Spleen (tissue), 13 donors: ENCODE measurements around the gene WDR4. TPM values are rescaled to one million over a fixed set of nuclear protein-coding genes. Genes with fewer than 3 reads are reported as not detected.
"Not testable (repeated sequence)": the region's sequence is repeated elsewhere in the genome, so short reads cannot be mapped to it uniquely, and the experiment has no call there.

Source experiments
- DNase-seq: peaks from one replicate; pipeline ENCODE4 v3.0.0-alpha.2; 2020
- H3K27ac ChIP-seq, 8 donors: fragments of 200-600 bp; sonication (generic) in 7 of 8; 1 replicate in 4 of 8; 2 replicates in 4 of 8; pipeline versions ENCODE4 v1.5.0 to v1.8.0; 2016 to 2021; ENCODE audit warnings: inconsistent platforms in 4 of 8, mild to moderate bottlenecking in 4 of 8, moderate library complexity in 1 of 8
- H3K27me3 ChIP-seq, 7 donors: fragments of 200-600 bp; sonication (generic) in 6 of 7; replicated peaks in 1 of 7; 1 replicate in 4 of 7; 2 replicates in 3 of 7; pipeline versions ENCODE4 v1.5.0 to v1.8.0; 2016 to 2021; ENCODE audit warnings: inconsistent platforms in 3 of 7, mild to moderate bottlenecking in 1 of 7
- H3K36me3 ChIP-seq, 6 donors: fragments of 200-600 bp; sonication (generic) in 5 of 6; 1 replicate in 4 of 6; 2 replicates in 2 of 6; pipeline versions ENCODE4 v1.5.0 to v1.8.0; 2016 to 2021; ENCODE audit warnings: inconsistent platforms in 2 of 6
- H3K4me1 ChIP-seq, 6 donors: fragments of 200-600 bp; sonication (generic) in 5 of 6; 1 replicate in 3 of 6; 2 replicates in 3 of 6; pipeline versions ENCODE4 v1.5.0 to v1.8.0; 2016 to 2021; ENCODE audit warnings: inconsistent platforms in 3 of 6
- H3K4me3 ChIP-seq, 8 donors: fragments of 200-600 bp; sonication (generic) in 7 of 8; 1 replicate in 4 of 8; 2 replicates in 4 of 8; pipeline versions ENCODE4 v1.5.0 to v1.8.0; 2016 to 2021; ENCODE audit warnings: inconsistent platforms in 4 of 8, mild to moderate bottlenecking in 4 of 8, moderate library complexity in 2 of 8
- H3K9me3 ChIP-seq, 8 donors: fragments of 200-600 bp; sonication (generic) in 7 of 8; 1 replicate in 4 of 8; 2 replicates in 4 of 8; pipeline versions ENCODE4 v1.5.0 to v1.8.0; 2016 to 2021; ENCODE audit warnings: inconsistent platforms in 4 of 8
- POLR2A ChIP-seq, 3 donors: fragments of 450-650 bp; IDR thresholded peaks; one replicate each; pipeline ENCODE4 v1.5.1; 2017; ENCODE audit warnings: antibody characterized with exemption in 3 of 3, mild to moderate bottlenecking in 1 of 3
- POLR2AphosphoS5 ChIP-seq, 3 donors: sonication (generic); formaldehyde crosslinking; IDR thresholded peaks; one replicate each; pipeline ENCODE4 v1.5.1; 2017; ENCODE audit warnings: antibody characterized with exemption in 3 of 3
- WGBS, 5 donors: extraction: QIAGEN DNeasy Blood & Tissue Kit in 3 of 5; methylation state at CpG; one replicate each; pipeline versions ENCODE4 v1.1.5 to v1.1.7; 2013 to 2018; 5-methylcytosine and 5-hydroxymethylcytosine counted together
- intact Hi-C: fragments of 100-400 bp; cut with DNase I; formaldehyde crosslinking; loops from one replicate; pipeline ENCODE4 v1.15.0; 2023; ENCODE audit warnings: low total_unique reads
- long read RNA-seq, 2 donors: transcript quantifications; one replicate each; lab custom pipeline, GENCODE V29; 2026
- polyA plus RNA-seq, 3 donors: library from polyadenylated mRNA; stranded (reverse); fragments of 200-250 nt; gene quantifications; one replicate each; pipeline ENCODE4 v1.2.1, GENCODE V29; 2013
- total RNA-seq, 7 donors: library from RNA; depleted of rRNA in 3 of 7; stranded (reverse); fragments of >200 nt in 3 of 7; fragmentation: NEBNext Ultra II Directional in 4 of 7; extraction: Animal tissue kit (Norgen Biotek cat#: 25700) in 4 of 7; gene quantifications; one replicate each; pipeline versions ENCODE4 v1.1.0 to v1.2.1, GENCODE V29; 2016 to 2021
- TF ChIP-seq, protein P1 (sequence below), 11 experiments: fragments of 200-600 bp in 7 of 11; fragments of 450-650 bp in 4 of 11; sonication (generic) in 4 of 11; IDR thresholded peaks in 8 of 11; conservative IDR thresholded peaks in 3 of 11; 1 replicate in 7 of 11; 2 replicates in 4 of 11; pipeline versions ENCODE4 v1.4.0 to v1.8.0; 2016 to 2021; ENCODE audit warnings: antibody characterized with exemption in 11 of 11, inconsistent platforms in 4 of 11, mild to moderate bottlenecking in 1 of 11
- donor health status: healthy with polysubstance abuse.
- donor health status: DM: no; HTN: no; CAD: no; lungs with moderate emphysema.
- donor health status: DM: no; HTN: no; CAD: no.
- donor health status: Bipolar disorder and iron deficiency.
- donor health status: healthy.
- donor health status: DM: no; HTN: no; CAD: no.
- donor health status: DM: yes; HTN: yes; CAD: no.

Gene WDR4, protein sequence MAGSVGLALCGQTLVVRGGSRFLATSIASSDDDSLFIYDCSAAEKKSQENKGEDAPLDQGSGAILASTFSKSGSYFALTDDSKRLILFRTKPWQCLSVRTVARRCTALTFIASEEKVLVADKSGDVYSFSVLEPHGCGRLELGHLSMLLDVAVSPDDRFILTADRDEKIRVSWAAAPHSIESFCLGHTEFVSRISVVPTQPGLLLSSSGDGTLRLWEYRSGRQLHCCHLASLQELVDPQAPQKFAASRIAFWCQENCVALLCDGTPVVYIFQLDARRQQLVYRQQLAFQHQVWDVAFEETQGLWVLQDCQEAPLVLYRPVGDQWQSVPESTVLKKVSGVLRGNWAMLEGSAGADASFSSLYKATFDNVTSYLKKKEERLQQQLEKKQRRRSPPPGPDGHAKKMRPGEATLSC
- 10 to 100 TPM; 11.2 to 31.3 (median 20.7) TPM for total RNA-seq
- 10 to 100 TPM in 2 of 3 donors, 1 to 10 TPM in 1; 6.1 to 17.4 (median 11.6) TPM for polyA plus RNA-seq
- long read RNA-seq, donor 1, partial matches to known transcripts: 20 of 53 reads
- long read RNA-seq, donor 1, other reads (novel, unspliced or antisense): 33 of 53 reads
- long read RNA-seq, donor 2, partial matches to known transcripts: 0 of 1 reads
- long read RNA-seq, donor 2, other reads (novel, unspliced or antisense): 0 of 1 reads

- peak within 1 kb of the TSS; percentile 70 to 91 (median 86) for H3K27ac ChIP-seq
- intact Hi-C loops: no loop called here
- H3K4me3 ChIP-seq: peak within 1 kb of the TSS; percentile 99 to 100 (median 100)
- H3K9me3 ChIP-seq: no peaks in the 10 kb centered on the region
- TF ChIP-seq, protein P1, sequence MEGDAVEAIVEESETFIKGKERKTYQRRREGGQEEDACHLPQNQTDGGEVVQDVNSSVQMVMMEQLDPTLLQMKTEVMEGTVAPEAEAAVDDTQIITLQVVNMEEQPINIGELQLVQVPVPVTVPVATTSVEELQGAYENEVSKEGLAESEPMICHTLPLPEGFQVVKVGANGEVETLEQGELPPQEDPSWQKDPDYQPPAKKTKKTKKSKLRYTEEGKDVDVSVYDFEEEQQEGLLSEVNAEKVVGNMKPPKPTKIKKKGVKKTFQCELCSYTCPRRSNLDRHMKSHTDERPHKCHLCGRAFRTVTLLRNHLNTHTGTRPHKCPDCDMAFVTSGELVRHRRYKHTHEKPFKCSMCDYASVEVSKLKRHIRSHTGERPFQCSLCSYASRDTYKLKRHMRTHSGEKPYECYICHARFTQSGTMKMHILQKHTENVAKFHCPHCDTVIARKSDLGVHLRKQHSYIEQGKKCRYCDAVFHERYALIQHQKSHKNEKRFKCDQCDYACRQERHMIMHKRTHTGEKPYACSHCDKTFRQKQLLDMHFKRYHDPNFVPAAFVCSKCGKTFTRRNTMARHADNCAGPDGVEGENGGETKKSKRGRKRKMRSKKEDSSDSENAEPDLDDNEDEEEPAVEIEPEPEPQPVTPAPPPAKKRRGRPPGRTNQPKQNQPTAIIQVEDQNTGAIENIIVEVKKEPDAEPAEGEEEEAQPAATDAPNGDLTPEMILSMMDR (IDR thresholded peaks at IDR 0.05 in 8 of 11, conservative IDR thresholded peaks at IDR 0.05 in 3 of 11): peak in 1 of 11 experiments; percentile 12
- TF ChIP-seq POLR2AphosphoS5 (IDR thresholded peaks at IDR 0.05) (peak; percentile 98 to 99 (median 98)), POLR2A (IDR thresholded peaks at IDR 0.05) (peak in 2 of 3 donors; percentile 18 to 73)
- peaks cover 10 to 32% (median 28%) of the 10 kb centered on the region in 6 donors for H3K4me1 ChIP-seq
- no peaks in the 10 kb centered on the region for H3K27me3 ChIP-seq
- DNase-seq: peak; percentile 99
- H3K36me3 ChIP-seq: peaks cover 0 to 25% (median 16%) of the 10 kb centered on the region in 6 donors
- WGBS, 5 donors: 0 to 1% (median 0%) methylated on average over 21 to 80 of the region's 80 CpGs
These were observed at the start of gene WDR4 for GRCh38 chr21:42878993-42879787. Gene WDR4, minus strand, starts transcription at chr21:42879539. Its CDS starts 44 bp downstream, at chr21:42879495.

- H3K27ac ChIP-seq, intact Hi-C loops, H3K4me3 ChIP-seq, H3K9me3 ChIP-seq, H3K36me3 ChIP-seq, H3K27me3 ChIP-seq: not testable (repeated sequence)
- 92 to 95% (median 95%) methylated on average over 23 of the region's 23 CpGs for WGBS, 5 donors
- peaks cover 3 to 15% (median 10%) of the 10 kb centered on the region in 6 donors for H3K4me1 ChIP-seq
- DNase-seq: peak; percentile 41
These were observed 48.3 kb upstream of the WDR4 start for GRCh38 chr21:42927474-42928200.

GRCh38 chr21:42925114-42925926 is 46.0 kb upstream of the WDR4 start, which contains the start of gene ERVH48-1:
Gene ERVH48-1, minus strand, starts transcription at chr21:42925630. Its CDS starts 6,624 bp downstream, at chr21:42919006.
- no peaks in the 10 kb centered on the region for H3K9me3 ChIP-seq
- WGBS, 5 donors: 83 to 91% (median 88%) methylated on average over 20 to 29 of the region's 29 CpGs
- H3K36me3 ChIP-seq: no peaks in the 10 kb centered on the region
- no peaks in the 10 kb centered on the region for H3K27me3 ChIP-seq
- no peak within 1 kb of the TSS for H3K27ac ChIP-seq
- TF ChIP-seq POLR2A (IDR thresholded peaks at IDR 0.05): no peak
- TF ChIP-seq, protein P1 (IDR thresholded peaks at IDR 0.05 in 8 of 11, conservative IDR thresholded peaks at IDR 0.05 in 3 of 11): no peak
- TF ChIP-seq POLR2AphosphoS5 (IDR thresholded peaks at IDR 0.05): no peak
- H3K4me3 ChIP-seq: no peak within 1 kb of the TSS
- peak; percentile 41 for DNase-seq
- H3K4me1 ChIP-seq: peaks cover 3 to 15% (median 10%) of the 10 kb centered on the region in 6 donors
- intact Hi-C loops: no loop called here
